Stimulated activated CD4-positive, alpha-beta T cell treated with anti-CD3 and anti-CD28 coated beads, Interleukin-12 subunit alpha, Interleukin-12 subunit beta, amount 100 ng/mL, for 4 hours (primary cell): ENCODE data around the gene IDNK.

Experiments
- DNase-seq: peaks from one replicate; pipeline ENCODE4 v3.0.0-alpha.2; 2020

The IDNK gene

GRCh38 chr9:83636813-83637212 is 13.9 kb downstream of the IDNK start:
- no peak for DNase-seq

DNA sequence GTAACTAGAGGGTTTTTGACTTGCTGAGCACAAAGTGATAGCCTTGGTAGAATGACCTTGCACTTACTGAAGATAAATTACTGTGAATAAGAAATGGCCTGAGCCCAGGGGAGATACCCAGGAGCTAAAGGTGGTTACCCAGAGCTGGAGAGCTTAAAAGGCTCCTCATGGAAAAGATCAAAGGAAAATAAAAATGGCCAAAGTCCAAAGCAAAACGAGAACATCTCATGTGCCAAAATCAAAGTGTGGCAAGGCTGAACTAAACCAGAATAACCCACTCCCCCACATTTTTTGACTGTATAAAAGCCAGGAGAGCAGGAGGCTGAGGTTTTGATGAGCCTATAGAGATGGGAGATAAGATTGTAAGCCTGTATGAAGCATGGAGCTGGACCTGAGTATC is 14.4 kb downstream of the IDNK start:
- DNase-seq: no peak

DNA sequence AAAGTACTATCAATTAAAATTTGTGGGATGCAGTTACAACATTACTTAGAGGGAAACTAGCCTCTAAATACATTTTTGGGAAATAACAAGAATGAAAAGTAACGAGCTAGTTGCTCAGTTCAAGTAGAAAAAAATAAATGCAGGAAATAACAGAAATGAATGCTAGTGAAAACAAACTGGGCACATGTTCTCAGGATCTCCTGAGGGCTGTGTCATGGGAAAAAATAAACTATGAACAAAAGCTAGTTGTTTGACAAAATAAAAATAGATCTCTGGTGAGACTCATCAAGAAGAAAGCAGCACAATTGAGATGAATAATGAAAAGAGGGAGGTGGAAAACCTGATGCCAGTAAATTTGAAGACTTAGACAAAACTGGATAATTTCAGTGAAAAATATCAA is 16.3 kb downstream of the IDNK start:
- no peak for DNase-seq

GRCh38 chr9:83642793-83643192 is 19.9 kb downstream of the IDNK start:
- no peak for DNase-seq

GRCh38 chr9:83646500-83647239 is 23.7 kb downstream of the IDNK start:
- no peak for DNase-seq

- DNase-seq: peak; percentile 70
Observed at GRCh38 chr9:83649080-83649479, 26.1 kb downstream of the IDNK start.

GRCh38 chr9:83649515-83649914 is 26.6 kb downstream of the IDNK start:
- no peak for DNase-seq

- no peak for DNase-seq
Observed at GRCh38 chr9:83651558-83651957, 28.6 kb downstream of the IDNK start.

DNA sequence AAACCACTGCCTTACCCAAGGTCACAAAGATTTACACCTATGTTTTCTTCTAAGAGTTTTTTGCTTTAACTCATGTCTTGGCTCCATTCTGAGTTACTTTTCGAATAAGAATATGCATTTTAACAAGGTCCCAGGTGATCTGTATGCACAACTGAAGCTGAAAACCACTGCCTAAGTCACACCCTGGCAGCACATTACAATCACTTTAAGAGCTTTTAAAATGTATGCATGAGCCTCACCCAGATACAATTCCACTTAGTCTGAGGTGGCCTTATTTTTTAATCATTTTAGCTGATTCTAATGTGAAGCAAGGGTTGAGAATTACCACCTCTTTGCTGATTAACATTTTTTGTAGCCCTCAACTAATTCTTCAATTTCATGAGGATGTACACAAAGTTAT is 29.5 kb downstream of the IDNK start:
- no peak for DNase-seq

- DNase-seq: no peak
Observed at GRCh38 chr9:83655433-83655832, 32.5 kb downstream of the IDNK start.

GRCh38 chr9:83656032-83656680 is 33.2 kb downstream of the IDNK start:
- DNase-seq: no peak

DNA sequence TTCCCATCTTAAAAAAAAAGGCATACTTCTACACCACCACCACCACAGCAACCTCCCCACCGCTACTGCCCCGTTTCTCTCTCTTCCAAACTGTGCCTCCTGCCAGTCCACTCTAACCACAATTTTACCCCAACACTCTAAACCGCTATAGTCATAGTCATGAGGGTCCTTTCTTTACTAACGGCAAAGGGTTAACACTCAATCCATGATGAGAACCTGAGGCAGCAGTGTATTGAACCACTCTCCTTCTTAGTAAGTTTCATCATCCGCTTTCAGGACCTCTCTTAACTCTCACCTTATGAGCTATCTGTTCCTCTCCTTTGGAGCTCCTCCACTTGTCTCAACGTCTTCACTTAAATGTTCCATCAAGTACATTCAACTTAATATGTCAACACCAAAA is 34.0 kb downstream of the IDNK start:
- no peak for DNase-seq

- DNase-seq: no peak
Observed at GRCh38 chr9:83662933-83663332, 40.0 kb downstream of the IDNK start.

DNA sequence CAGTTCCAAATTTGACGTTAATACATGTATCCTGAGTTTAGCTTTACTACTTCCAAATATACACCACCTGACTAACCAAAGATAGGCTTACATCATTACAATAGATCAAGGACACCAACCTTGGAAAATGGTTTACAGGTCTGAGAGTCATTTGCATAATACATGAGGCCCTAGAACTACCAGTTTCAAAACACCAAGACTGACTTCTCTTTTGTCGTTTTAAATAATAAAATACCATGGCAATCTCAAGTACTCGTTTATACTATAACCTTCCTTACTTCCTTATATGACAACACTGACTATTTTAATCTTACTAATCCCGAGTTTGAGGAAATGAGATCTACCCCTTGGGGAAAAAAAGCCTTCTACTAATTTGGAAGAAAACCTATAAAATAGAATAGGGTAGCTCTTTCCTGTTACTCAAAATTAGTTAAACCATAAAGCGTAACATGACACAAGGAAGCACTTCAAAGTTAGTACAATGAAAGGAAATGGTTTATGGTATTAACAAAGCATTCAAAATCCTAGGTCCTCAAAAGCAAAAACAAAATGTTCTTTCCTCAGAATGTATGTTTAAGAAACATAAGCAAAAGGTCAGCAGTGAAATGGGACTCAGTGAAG is 42.7 kb downstream of the IDNK start:
- no peak for DNase-seq

- no peak for DNase-seq
Observed at GRCh38 chr9:83669067-83669466, 46.1 kb downstream of the IDNK start.

- DNase-seq: no peak
Observed at GRCh38 chr9:83670381-83670780, 47.4 kb downstream of the IDNK start.

GRCh38 chr9:83671451-83671850 is 48.5 kb downstream of the IDNK start:
- DNase-seq: no peak

- no peak for DNase-seq
Observed at GRCh38 chr9:83675466-83675865, 52.5 kb downstream of the IDNK start.

DNA sequence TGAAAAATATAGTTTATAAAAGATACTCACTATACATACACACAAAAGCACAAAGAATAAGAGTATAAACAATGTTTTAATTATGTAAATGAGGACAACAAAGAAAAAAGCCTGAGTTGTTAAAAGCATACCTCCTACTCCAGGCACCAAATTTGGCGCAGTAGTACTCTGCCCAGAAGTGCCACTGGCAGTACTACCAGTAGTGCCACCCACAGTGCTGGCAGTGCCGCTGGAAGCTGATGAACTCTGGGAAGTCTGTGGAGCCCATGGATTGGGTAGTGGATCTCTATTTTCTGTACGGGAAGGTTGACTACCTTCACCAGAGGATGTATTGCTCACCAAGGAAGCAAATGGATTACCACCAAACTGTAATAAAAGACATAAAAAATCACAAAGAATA is 54.7 kb downstream of the IDNK start:
- DNase-seq: no peak

DNA sequence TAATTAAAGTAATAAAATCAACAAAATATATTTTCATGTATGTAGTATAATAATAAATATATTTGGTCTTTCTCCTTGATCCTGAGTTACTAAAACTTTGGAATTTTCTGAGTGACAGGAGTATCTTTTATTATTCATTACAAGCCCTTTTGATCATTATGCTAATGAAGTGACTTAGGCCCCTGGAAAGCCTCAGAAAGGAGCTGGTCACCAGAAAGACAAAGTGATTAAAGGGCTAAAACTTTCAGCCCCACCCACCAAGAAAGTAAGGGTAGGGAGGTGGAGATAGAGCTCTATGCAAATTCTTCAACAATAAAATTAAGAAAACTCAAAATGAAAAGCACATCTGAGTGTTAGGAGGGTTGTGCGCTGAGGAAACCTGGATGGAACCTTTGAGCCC is 57.3 kb downstream of the IDNK start:
- no peak for DNase-seq

DNA sequence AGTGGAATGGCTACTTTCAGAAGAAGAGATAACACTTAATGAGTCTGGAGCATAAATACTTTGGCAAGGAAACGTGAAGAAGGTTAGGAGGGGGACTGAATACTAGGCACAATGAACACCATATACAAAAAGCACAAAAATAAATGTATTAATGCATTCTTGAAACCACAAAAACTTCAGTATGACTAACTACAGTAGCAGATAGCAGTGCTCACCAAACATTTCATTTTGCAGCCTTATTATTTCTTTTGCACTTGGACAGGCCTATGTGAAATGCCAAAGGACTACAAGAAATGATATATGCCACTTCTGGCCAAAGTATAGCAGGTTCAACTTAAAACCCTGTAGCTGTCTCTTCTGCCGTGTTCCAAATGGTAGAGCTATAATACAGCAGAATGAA is 58.5 kb downstream of the IDNK start:
- no peak for DNase-seq

GRCh38 chr9:83688921-83689320 is 66.0 kb downstream of the IDNK start:
- DNase-seq: no peak

GRCh38 chr9:83691492-83691891 is 68.5 kb downstream of the IDNK start:
- DNase-seq: no peak
